AG04450 (cell line): Measurements from ENCODE around the gene LGALS7B. TPM values are rescaled to one million over a fixed set of nuclear protein-coding genes. Genes with fewer than 3 reads are reported as not detected.
"Not testable (repeated sequence)": the region's sequence is repeated elsewhere in the genome, so short reads cannot be mapped to it uniquely, and the experiment has no call there.

Source experiments
- CTCF ChIA-PET: fragments of 300-600, 350-600 bp; formaldehyde crosslinking; extraction: SDS; loops from one replicate; lab custom pipeline; 2022; ENCODE audit warnings: antibody characterized with exemption, inconsistent platforms; lab: Charles Lee
- POLR2A ChIA-PET: fragments of 350-600 bp; formaldehyde crosslinking; extraction: SDS; loops from one replicate; lab custom pipeline; 2021; ENCODE audit warnings: antibody characterized with exemption, inconsistent platforms; lab: Yijun Ruan, JAX
- DNase-seq: peaks from one replicate; pipeline ENCODE4 v3.0.0-alpha.2; 2011; ENCODE audit warnings: low read depth, low spot score
- H3K27ac ChIP-seq: one replicate; pipeline ENCODE4 v1.5.1; 2012; ENCODE audit warnings: low read depth, low read length, control low read depth
- H3K27me3 ChIP-seq: one replicate; pipeline ENCODE4 v1.6.0; 2012; ENCODE audit warnings: low read length; ENCODE audit not compliant: control insufficient read depth, insufficient read depth
- H3K4me3 ChIP-seq: 2 replicates; pipeline ENCODE4 v1.5.1; 2011; ENCODE audit warnings: mild to moderate bottlenecking, low read depth, low read length, control low read depth
- H3K9me3 ChIP-seq: 2 replicates; pipeline ENCODE4 v1.5.1; 2012; ENCODE audit warnings: low read length; ENCODE audit not compliant: control insufficient read depth, insufficient read depth
- polyA plus RNA-seq: library from polyadenylated mRNA; depleted of rRNA; stranded (reverse); fragments of >200 nt; gene quantifications from 2 replicates; pipeline ENCODE4 v1.2.3, GENCODE V29; 2011
- TF ChIP-seq, protein P1 (sequence below): IDR thresholded peaks from 2 replicates; pipeline ENCODE4 v1.5.1; 2011; ENCODE audit warnings: low read depth, low read length, control low read depth, inconsistent platforms

LGALS7B gene
- polyA plus RNA-seq, 1 experiment = not detected

- TF ChIP-seq, protein P1, sequence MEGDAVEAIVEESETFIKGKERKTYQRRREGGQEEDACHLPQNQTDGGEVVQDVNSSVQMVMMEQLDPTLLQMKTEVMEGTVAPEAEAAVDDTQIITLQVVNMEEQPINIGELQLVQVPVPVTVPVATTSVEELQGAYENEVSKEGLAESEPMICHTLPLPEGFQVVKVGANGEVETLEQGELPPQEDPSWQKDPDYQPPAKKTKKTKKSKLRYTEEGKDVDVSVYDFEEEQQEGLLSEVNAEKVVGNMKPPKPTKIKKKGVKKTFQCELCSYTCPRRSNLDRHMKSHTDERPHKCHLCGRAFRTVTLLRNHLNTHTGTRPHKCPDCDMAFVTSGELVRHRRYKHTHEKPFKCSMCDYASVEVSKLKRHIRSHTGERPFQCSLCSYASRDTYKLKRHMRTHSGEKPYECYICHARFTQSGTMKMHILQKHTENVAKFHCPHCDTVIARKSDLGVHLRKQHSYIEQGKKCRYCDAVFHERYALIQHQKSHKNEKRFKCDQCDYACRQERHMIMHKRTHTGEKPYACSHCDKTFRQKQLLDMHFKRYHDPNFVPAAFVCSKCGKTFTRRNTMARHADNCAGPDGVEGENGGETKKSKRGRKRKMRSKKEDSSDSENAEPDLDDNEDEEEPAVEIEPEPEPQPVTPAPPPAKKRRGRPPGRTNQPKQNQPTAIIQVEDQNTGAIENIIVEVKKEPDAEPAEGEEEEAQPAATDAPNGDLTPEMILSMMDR = peak; percentile 20; the same call in 1 of the 2 replicates
- H3K27me3 ChIP-seq = no peaks in the 10 kb centered on the region
- POLR2A ChIA-PET = no interaction called here
- no peaks in the 10 kb centered on the region; the same call in 1 of the 2 replicates for H3K9me3 ChIP-seq
- H3K4me3 ChIP-seq = no peak overlapping the region
- no peak for DNase-seq
- peak overlapping the region; percentile 11 for H3K27ac ChIP-seq
- CTCF ChIA-PET = no interaction called here
Measured at GRCh38 chr19:38792250-38793111, 3.5 kb downstream of the LGALS7B start.

GRCh38 chr19:38793177-38793576 is 4.2 kb downstream of the LGALS7B start:
- TF ChIP-seq, protein P1 = no peak
- H3K27ac ChIP-seq = no peak overlapping the region
- H3K4me3 ChIP-seq = no peak overlapping the region
- no peaks in the 10 kb centered on the region for H3K27me3 ChIP-seq
- no peak for DNase-seq
- CTCF ChIA-PET = no interaction called here
- H3K9me3 ChIP-seq = no peaks in the 10 kb centered on the region; the same call in 1 of the 2 replicates
- POLR2A ChIA-PET = interaction anchor here (0.7 kb wide), 1 partner anchor 39 kb away, joined by 3 read pairs; the partner anchor contains the start of gene ECH1

DNA sequence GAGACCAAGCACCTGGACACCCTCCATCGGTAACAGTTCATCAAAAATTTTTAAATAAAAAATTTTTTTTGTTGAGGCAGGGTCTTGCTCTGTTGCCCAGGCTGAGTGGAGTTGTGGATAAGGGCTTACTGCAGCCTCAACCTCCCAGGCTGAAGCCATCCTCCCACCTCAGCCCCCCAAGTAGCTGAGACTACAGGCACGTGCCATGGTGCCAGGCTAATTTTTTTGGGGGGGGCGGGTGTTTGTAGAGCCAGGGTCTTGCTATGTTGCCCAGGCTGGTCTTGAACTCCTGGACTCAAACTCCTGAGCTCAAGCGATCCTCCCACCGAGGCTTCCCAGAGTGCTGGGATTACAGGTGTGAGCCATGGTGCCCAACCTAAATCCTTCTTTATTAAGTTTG is 4.7 kb downstream of the LGALS7B start:
- CTCF ChIA-PET = no interaction called here
- DNase-seq = no peak

DNA sequence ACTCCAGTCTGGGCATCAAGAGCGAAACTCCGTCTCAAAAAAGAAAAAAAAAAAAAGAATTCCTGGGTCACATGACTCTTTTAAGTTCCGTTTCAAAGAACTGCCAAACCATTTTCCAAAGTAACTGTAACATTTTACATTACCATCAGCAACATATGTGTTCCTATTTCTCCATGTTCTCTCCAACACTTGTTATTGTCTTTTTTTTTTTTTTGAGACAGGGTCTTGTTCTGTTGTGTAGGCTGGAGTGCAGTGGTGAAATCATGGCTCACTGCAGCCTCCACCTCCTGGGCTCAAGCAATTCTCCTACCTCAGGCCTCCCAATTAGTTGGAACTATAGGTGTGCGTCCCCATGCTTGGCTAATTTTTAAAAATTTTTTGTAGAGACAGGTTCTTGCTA is 6.5 kb downstream of the LGALS7B start:
- DNase-seq = no peak
- TF ChIP-seq, protein P1 = no peak
- ChIA-PET POLR2A (no interaction called here), CTCF (no interaction called here)
- H3K27ac ChIP-seq = no peak overlapping the region
- no peaks in the 10 kb centered on the region; the same call in 1 of the 2 replicates for H3K9me3 ChIP-seq
- no peak overlapping the region for H3K4me3 ChIP-seq
- no peaks in the 10 kb centered on the region for H3K27me3 ChIP-seq

More for the DNA sequence above, 4.7 kb downstream of the LGALS7B start:
- Histone ChIP-seq H3K27me3 (no peaks in the 10 kb centered on the region), H3K4me3 (no peak overlapping the region), H3K27ac (no peak overlapping the region), H3K9me3 (no peaks in the 10 kb centered on the region; the same call in 1 of the 2 replicates)
- TF ChIP-seq, protein P1 = no peak
- POLR2A ChIA-PET = interaction anchor here (0.7 kb wide), 1 partner anchor 38 kb away, joined by 3 read pairs; the partner anchor contains the start of gene ECH1

- TF ChIP-seq, protein P1 = no peak
- DNase-seq = no peak
Measured at GRCh38 chr19:38796154-38796553, 7.2 kb downstream of the LGALS7B start.

DNA sequence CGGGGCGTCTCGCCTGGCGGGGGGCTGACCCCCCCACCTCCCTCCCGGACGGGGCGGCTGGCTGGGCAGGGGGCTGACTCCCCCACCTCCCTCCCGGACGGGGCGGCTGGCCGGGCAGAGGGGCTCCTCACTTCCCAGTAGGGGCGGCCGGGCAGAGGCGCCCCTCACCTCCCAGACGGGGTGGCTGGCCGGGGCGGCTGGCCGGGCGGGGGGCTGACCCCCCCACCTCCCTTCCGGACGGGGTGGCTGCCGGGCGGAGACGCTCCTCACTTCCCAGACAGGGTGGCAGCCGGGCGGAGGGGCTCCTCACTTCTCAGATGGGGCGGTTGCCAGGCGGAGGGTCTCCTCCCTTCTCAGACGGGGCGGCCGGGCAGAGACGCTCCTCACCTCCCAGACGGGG is 8.8 kb downstream of the LGALS7B start:
- DNase-seq, H3K27ac ChIP-seq, H3K27me3 ChIP-seq, H3K9me3 ChIP-seq, POLR2A ChIA-PET, CTCF ChIA-PET, H3K4me3 ChIP-seq: not testable (repeated sequence)

More at GRCh38 chr19:38796154-38796553, 7.2 kb downstream of the LGALS7B start:
- Histone ChIP-seq H3K9me3 (no peaks in the 10 kb centered on the region; the same call in 1 of the 2 replicates), H3K4me3 (no peak overlapping the region), H3K27me3 (no peaks in the 10 kb centered on the region), H3K27ac (no peak overlapping the region)
- ChIA-PET POLR2A (no interaction called here), CTCF (no interaction called here)
